NCI-H2196 treated with DMSO at 0.1 percent for 48 hours (cell line): ENCODE measurements around the gene PCDH7.

Experiments used
- DNase-seq: peaks from one replicate; lab custom pipeline; 2025; ENCODE audit not compliant: unreplicated experiment; lab: John Stamatoyannopoulos, UW

The PCDH7 gene

GRCh38 chr4:30725562-30725961 lies 5.4 kb downstream of the PCDH7 start:
- no peak for DNase-seq

GRCh38 chr4:30726090-30726675 lies 6.0 kb downstream of the PCDH7 start:
- no peak for DNase-seq

DNA sequence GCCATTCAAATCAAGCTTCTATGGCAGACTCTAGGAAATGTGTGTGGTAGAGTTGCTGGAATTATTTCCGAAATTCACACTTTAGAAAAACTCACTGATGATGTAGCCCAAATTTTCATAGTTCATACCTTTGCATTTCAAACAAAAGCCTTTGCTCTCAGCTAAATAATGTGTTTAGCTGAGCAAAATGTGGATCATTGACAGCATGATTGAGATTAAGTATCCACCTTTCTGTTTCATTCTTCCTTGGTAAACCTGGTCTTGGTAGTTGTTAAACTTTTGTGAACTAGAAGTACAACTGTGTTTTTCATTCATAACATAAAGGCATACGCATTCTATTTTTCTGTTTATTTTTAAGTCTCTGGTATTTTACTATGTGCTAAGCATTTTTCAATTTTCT lies 7.2 kb downstream of the PCDH7 start:
- no peak for DNase-seq

- DNase-seq = no peak
Measured at GRCh38 chr4:30728311-30728710, 8.1 kb downstream of the PCDH7 start.

- DNase-seq = no peak
Measured at GRCh38 chr4:30743897-30744296, 23.7 kb downstream of the PCDH7 start.

- no peak for DNase-seq
Measured at GRCh38 chr4:30744386-30744785, 24.2 kb downstream of the PCDH7 start.

GRCh38 chr4:30744957-30745640 lies 24.9 kb downstream of the PCDH7 start:
- no peak for DNase-seq

DNA sequence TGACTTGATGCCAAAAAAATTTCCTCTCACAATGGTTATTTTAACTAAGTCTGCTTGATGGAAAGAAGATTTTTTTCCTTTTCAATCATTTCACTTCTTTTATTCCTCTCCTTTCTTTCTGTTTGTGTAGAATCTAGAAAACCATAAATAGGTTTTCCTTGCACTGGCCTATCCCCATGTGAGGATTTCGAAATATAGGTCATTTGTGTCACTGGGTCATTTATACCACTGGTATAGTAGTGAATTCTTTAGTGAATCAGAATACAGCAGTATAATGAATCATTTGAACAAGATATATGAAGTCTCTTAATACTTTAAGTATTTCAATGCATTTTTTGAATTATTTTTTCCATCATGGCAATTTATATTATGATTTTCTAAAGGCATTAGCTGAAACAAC lies 26.6 kb downstream of the PCDH7 start:
- no peak for DNase-seq

DNA sequence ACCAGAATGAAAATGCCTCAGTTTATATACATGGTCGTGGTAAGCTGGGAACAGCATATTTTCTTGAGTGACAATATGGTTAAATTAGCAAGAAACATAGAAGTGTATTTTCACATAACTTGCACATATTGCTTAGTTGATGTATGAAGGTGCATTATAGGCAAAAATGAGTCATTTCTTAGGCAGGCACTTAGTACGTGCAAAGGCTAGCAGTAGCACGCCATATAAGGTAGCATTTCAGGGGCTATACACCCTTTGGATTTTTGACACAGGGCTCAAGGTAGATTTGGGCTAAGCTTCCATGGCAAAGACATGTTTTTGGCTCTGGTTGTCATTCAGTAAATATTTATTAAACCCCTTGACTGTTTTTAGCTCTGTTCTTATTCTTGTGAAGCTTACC lies 33.1 kb downstream of the PCDH7 start:
- no peak for DNase-seq

GRCh38 chr4:30754021-30754420 lies 33.9 kb downstream of the PCDH7 start:
- no peak for DNase-seq

- no peak for DNase-seq
Measured at GRCh38 chr4:30755346-30755745, 35.2 kb downstream of the PCDH7 start.

DNA sequence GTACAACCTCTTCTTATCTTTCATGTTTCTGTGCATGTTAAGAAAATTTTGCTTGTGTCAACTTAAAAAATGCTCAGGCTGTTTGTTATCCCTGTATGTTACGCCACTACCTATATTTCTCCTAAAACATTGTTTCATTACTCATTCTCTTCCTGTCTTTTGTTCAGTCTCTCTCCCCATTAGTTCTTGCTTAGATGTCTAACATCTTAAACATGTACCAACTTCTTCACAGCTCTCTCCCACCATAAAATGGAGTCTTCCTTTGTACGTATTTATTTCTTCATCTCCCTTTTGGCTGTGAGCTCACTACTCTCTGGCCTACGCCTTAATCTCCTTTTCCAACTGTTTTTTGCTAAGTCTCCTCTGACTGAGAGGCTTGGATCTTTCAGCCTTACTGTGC lies 36.4 kb downstream of the PCDH7 start:
- no peak for DNase-seq

GRCh38 chr4:30757357-30757756 lies 37.2 kb downstream of the PCDH7 start:
- DNase-seq = no peak

DNA sequence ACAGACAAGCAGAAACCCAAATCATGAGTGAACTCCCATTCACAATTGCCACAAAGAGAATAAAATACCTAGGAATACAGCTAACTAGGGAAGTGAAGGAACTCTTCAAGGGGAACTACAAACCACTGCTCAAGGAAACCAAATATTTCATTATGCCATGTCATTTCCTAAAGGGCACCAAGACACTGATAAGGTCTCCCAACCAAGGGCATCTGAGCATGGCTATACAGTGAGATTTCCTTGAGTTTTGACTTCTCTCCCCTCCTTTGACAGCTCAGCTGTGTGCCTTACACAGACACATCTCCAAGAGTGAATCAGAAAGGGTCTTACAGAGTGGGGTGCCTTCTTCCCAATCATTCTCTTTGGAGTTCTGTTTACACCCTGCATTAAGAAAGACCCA lies 40.4 kb downstream of the PCDH7 start:
- no peak for DNase-seq

- no peak for DNase-seq
Measured at GRCh38 chr4:30763321-30763727, 43.2 kb downstream of the PCDH7 start.

GRCh38 chr4:30765022-30765421 lies 44.9 kb downstream of the PCDH7 start:
- DNase-seq = no peak

GRCh38 chr4:30767147-30767845 lies 47.1 kb downstream of the PCDH7 start:
- DNase-seq = no peak

GRCh38 chr4:30768277-30768676 lies 48.1 kb downstream of the PCDH7 start:
- no peak for DNase-seq

DNA sequence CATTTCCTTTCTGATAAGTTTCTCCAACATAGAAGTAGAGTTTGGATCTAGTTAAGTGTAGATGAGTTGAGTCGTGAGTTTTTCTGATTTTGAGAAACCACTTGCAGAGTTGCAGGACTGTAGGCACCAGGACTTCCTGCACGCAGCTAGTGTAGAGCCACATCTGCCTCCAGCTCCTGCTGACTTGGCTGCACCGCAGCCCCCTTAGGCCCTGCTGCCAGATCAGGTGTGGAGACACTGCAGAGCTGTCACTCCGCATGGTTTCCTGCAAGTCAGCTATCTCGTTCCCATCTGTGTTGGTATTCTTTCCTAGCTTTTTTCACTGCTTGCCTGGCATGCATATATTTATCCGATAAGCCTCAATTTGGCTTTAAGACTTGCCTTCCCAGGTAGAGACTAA lies 48.9 kb downstream of the PCDH7 start:
- DNase-seq = no peak

DNA sequence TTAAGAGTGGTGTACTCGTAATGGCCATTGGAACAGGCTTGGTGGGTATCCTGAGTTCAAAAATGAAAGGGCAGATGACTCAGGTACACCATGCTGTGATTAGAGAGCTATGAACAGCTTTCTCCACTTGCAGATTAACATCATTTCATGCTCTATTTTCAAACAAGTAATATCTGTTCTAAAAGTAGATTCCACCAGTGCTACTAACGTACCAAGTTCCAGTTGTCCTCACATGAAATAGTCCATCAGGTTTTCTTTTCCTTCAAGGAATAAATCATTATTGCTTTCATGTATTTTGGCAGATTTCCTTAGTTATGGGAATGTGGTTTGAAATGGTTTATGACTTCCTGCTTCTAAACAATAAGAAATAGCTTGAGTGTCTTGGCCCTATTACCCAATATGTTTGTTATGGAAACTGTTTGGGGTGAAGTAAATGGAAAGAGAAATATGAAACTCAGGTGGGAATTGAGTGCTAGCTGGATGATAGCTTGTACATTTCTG lies 49.9 kb downstream of the PCDH7 start:
- no peak for DNase-seq

DNA sequence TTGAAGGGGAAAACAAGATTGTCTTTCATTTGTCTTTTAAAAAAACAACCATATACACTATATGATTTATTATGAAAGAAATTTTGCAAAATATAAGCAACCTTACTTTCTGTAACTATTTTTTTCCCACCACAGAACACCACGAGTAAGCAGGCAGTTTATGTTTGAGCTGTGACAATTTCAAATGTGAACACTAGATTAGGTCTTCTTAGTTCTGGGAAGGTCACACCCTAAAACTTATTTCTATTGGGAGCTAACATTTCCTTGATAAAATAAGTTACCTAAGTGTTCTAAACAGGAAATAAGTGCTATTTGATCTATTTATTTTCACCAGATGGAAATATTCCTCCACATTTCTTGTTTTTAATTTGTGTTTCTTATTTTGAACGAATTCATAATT lies 50.6 kb downstream of the PCDH7 start:
- no peak for DNase-seq

- DNase-seq = no peak
Measured at GRCh38 chr4:30776451-30776850, 56.3 kb downstream of the PCDH7 start.
